Activated gamma-delta T cell (primary cell): ENCODE results near the gene TSFM.

Experiments
- DNase-seq: peaks from one replicate; lab custom pipeline; 2025; lab: John Stamatoyannopoulos, UW

TSFM gene

DNA sequence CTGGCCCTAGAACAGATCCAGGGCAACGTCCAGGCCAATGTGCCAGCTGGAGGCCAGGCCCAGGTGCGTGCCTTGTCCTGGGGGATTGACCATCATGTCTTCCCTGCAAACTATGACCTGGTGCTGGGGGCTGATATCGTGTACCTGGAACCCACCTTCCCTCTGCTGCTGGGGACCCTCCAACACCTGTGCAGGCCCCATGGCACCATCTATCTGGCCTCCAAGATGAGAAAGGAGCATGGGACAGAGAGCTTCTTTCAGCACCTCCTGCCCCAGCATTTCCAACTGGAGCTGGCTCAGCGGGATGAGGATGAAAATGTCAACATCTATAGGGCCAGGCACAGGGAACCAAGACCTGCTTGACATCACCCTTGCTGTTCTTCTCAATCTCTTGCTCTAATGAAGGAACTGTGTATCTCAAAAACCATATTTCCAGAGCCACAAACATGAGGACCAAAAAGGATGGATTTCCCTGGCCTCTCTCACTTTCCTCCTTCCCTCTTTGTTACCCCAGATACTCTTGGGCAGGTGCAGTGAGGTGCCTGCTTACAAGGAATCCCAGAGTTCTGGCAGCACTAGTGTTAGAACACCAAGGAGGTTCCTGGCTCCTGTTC is 2.2 kb upstream of the TSFM start:
- DNase-seq: no peak

DNA sequence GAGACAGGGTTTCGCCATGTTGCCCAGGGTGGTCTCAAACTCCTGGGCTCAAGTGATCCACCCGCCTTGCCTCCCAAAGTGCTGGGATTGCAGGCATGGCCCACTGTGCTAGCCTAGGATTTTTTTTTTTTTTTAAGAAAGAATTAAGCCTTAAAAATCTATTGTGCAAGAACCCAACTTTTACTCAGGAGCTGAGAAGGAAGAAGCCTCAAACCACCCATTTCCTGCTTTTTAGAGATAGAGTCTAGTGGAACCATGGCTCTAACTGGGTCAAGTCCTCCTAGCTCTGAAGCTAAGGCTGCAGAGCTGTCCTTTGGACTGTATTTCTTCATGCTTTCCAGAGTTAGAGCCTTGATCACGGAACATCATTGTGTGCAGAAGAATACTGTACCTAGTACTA is 1.3 kb upstream of the TSFM start:
- DNase-seq: no peak

DNA sequence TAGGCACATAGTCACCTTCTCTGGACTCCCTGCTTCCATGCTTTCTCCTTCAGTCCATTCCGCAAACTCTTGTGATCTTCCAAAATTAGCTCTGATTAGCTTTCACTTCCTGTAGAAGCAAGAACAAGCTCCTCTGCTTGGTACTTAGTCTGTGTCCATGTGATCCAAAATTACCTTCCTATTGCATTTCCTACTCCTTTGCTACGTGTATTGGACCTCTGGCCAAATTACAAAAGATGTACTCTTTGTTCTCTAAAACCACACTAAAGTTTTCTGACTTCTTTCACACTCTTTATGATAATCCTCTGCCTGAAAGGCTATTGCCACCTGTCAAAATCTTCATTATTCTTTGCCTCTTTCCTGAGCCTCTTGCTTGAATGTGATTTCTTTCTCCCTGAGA is 786 bp upstream of the TSFM start:
- no peak for DNase-seq

DNA sequence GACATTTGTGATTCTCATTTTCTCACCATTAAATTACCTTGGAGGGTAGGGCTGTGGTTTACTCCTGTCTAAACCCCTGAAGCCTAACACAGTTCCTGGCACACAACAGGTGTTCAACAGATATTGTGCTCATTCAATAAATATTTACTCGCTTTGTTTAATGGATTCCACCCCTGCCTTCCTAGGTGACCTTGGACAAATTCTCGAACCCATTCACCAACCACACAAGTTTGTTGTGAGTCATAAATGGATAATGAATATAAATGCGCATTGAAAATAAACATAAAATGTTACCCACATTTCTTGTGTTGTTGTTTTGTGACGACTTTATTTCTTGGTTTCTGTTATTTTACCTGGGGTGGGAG is 362 bp upstream of the TSFM start:
- no peak for DNase-seq

DNA sequence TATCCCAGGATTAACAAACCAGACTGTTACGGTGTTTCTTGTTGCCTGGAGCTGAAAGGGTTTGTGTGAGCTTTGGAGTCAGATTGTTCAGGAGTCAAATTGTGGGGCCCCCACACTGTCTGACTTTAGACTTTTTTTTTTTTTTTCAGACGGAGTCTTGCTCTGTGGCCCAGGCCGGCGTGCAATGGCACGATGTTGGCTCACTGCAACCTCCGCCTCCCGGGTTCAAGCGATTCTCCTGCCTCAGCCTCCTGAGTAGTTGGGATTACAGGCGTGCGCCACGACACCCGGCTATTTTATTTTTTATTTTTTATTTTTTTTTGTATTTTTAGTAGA is 847 bp downstream of the TSFM start:
- DNase-seq: no peak

DNA sequence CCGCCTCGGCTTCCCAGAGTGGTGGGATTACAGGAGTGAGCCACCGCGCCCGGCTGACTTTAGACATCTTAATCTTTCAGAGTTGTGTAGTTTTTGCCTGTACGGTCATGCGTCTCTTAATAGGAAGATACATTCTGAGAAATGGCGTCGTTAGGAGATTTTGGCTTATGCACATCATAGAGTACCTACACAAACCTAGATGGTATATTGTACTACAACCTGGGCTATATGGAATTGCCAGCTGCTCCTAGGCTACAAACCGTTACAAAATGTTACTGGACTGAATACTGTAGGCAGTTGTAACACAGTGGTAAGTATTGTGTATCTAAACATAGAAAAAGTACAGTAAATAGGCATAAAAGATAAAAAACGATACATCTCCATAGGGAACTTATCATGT is 1.3 kb downstream of the TSFM start:
- DNase-seq: no peak

DNA sequence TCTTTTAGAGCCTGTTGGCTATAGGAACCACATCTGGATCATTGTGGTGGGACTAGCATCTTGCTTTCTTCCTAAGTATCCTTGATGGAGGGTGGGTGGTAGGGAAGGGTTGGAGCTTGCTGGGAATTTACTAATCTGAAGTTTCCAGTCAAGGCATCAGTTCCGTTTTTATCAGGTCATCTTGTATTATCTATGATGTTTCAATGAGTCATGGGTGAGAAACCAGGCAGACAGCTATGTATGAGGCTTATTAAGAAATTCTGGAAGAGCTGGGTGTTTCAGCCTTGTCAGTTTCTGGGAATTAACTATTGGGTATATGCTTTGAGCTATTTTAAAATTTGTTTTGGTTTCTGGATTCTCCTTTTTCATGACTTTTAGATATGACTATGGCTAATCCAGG is 11.3 kb downstream of the TSFM start:
- no peak for DNase-seq

DNA sequence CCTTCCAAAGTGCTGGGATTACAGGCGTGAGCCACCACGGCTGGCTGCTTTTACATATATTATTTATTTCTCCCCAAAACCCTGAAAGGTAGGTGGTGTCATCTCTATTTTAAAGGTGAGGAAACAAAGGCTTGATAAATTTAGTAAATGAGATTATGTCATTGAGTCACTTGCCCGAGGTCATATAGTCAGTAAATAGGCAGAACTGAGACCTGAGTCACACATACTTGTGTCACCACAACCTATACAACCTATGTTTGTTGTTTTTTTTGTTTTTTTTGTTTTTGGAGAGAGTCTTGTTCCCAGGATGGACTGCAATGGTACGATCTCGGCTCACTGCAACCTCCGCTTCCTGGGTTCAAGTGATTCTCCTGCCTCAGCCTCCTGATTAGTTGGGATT is 12.8 kb downstream of the TSFM start:
- DNase-seq: no peak

DNA sequence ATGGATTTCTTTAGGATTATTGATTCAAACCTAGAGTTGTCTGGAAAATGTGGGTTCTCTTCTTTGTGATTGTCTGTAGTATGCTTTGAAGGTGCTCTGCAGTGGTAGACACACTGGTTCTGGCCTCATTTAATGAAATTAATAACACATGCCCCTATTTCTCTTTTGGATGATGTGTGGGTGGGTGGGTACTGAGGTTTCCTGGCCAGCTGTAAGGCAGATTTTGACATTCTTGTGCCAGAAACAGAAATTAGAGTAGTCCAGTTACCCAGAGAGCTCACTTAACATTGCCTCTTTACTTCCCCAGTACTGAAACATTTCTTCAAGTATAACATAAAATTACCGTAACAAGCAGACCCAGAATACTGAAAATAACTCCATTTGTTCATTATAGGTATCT is 14.4 kb downstream of the TSFM start:
- DNase-seq: no peak

DNA sequence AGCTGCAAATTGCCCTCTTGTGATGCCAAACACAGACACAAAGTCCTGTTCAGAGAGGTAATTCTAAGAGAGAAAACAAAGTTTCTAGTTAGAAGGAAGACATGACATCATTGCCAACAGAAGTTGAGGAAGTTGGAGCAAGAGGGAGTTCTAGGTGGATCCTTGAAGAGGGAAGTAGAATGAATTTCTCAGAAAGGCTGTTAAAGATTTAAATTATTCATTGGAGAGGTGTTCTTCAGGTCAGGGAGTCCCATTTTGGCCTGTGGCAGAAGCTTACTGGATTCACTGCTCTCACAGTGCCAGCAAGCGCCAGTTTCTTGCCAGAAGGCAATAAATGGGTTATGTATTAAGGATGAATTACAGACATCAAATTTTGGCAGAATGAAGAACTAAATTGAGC is 15.3 kb downstream of the TSFM start:
- DNase-seq: no peak

DNA sequence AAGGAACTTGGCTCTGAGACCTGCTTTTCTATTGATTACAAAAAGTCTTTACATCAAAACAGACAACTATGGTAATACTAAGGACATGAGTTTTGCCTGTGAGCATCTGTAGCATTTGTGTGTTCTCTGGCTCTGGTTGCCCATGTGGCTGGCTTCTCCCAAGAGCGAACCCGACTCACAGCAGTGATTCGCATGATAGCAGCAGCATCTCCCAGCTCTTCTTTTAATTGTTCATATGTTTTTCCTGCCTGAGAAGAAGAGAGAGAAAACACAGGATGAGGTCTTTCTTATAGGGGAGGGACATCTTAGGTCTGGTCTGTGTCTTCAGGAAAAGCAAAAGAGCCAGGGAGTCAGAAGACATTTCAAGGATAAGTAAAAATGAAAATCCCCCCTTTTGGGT is 18.4 kb downstream of the TSFM start:
- DNase-seq: no peak

DNA sequence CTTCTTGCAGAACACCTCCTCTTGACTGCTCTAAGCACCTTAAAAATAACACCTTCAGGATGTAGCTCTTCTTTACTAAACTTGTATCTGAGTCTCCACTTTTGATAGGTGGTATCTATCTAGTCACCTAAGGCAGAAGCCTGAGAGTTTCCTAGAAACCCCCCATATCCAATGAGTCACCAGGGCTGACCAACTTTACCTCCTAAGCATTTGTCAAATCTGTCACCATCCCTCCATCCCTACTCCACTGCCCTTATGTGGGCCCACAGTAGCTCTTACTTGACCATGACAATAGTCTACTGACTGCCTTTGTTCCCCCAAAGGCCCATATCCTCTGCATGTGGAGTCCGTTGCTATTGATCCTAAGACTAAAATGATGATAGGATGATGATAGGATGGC is 20.0 kb downstream of the TSFM start:
- no peak for DNase-seq

DNA sequence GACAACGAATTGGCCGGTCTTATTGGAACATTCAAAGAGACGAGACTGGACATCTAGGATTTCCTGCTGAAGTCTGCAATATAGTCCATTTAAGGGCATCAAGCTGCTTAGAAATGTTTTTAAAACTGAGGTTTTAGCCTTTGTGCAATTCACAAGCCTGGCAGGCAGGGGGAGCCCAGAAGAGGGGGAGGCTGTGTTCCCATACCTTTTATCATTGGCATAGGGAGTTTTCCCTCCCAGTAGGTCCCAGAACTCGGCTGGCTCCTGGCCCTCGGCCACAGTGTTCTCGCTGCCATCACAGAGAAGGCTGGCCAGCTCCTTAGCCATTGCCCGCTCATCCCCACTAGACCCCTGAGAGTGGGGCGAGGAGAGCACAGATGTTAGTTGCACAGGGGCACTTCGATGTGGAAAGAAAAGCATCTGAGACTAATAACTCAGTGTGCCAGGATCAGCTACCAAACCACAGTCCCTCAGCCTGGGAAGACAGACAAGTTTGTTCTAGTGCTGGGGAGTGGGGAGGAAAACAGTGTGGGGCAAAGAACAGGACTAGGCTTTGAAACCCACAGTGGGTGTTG is 20.8 kb downstream of the TSFM start:
- DNase-seq: no peak

DNA sequence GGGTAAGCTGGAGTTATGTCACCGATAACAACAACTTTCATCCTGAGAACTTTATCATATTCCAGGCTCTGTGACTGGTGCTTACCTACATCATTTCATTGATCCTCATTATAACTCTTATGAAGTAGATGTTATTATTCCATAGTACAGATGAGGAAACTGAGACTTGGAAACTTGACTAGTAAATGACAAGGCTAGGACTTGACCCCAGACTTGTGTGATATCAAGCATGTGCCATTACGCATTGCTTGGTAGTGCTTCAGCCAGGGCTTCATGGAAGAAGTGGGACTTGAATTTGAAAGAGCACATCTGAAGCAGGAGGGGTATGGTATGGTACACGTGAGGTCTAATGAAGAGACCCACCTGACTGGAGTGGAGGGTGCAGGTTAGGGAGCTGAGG is 24.1 kb downstream of the TSFM start:
- DNase-seq: no peak

DNA sequence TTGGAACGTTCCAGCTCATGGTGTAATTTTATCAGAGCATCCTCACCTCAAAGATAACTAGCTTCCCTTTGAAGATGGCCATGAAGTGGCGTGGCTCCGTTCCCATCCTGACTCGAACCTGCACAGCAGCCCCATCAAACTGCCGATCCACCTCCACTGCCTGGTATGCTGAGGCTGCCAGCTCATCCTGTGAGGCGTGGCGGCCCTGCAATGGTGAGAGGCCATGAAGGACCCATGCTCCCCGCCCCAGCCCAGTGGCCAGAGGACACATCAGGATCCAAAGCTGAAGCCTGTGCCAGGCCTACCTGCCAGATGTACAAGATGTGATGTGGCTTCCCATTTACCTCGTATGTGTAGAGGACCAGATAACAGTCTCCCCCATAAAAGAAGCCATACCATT is 24.7 kb downstream of the TSFM start:
- DNase-seq: no peak

DNA sequence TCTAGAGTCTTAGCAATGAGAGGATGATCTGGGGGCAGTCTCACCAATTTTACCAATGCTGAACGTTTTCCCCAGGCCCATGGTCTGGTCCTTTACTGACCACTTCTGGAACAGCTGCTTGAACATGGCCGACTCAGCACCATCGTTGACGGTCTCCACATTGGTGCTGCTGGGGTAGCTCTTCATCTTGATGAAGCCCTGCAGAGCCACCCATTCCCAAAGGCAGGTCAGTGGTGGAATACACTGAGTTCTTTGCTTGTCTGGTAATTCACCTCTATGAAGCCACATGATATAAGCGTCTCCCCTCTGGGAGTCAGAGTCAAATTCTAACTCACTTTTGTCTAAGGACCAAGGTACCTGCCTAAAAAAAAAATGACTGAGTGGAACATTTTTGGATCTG is 25.8 kb downstream of the TSFM start:
- DNase-seq: no peak

DNA sequence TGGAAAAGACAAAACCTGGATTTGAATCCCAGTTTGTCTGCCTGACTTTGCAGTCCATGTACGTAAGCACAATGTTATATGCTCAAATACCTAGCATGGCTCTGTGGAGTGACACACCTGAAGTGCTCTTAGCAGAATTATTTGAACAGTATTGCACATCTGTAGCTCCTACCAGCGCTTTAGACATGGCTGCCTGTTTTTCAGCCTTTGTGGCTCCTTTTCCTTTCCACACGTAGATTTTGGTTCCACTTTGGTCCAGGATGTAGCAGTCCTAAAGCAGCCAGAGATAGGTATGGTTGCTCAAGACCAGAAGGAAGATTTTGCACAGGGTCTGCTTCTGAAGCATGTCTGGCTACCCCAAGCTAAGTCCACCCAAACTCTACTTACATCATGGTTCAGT is 26.8 kb downstream of the TSFM start:
- DNase-seq: no peak

DNA sequence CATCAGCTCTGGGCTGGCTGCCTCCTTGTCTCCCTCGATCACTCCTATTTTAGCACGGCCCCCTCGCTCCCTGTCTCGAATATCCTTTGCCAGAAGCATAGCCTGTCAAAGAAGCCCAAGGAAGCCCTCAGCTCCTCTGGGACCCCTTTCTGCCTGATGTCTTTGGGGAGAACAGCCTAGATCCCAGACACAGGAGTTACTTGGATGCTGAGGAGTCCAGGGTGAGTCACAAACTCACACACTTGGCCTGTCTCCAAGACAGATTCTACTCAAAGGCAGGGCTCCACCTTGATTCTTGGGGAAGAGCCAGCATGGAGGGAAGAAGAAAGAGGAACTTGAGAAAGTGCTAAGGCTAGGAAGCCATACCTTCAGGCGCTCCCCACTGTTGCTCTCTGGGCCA is 27.9 kb downstream of the TSFM start:
- DNase-seq: no peak

DNA sequence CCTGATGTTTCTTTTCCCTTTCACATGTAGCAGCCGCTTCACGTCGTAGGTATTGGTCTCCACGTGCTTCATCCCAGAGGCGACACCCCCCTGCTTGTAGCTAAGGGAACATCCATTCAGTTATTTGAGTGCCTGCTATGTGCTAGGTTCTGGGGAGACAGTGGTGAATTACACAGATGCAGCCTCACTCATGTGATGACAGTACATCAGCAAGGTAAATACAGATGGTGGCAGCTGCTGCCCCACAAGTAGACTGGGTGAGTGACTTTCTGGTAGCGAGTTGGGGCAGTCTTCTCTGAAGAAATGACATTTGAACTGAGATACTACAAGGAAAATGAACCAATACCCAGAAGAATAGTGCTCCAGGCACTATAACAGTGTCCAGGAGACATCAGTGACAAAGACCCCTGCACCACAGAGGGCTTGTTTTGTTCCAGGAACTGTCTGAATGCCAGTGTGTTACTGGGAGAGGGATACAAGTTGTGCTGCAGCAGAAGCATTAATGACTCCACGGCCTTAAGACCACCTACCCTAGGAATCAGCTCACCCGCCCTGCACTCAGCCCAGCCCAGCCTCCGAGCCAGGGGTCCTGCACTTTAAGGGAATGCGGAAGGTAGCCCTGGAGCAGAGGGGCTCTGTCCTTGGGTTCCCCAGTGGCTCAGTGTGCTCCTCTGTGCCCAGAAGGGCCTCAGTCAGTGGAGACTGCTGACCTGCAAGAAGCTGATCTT is 28.6 kb downstream of the TSFM start:
- DNase-seq: no peak

DNA sequence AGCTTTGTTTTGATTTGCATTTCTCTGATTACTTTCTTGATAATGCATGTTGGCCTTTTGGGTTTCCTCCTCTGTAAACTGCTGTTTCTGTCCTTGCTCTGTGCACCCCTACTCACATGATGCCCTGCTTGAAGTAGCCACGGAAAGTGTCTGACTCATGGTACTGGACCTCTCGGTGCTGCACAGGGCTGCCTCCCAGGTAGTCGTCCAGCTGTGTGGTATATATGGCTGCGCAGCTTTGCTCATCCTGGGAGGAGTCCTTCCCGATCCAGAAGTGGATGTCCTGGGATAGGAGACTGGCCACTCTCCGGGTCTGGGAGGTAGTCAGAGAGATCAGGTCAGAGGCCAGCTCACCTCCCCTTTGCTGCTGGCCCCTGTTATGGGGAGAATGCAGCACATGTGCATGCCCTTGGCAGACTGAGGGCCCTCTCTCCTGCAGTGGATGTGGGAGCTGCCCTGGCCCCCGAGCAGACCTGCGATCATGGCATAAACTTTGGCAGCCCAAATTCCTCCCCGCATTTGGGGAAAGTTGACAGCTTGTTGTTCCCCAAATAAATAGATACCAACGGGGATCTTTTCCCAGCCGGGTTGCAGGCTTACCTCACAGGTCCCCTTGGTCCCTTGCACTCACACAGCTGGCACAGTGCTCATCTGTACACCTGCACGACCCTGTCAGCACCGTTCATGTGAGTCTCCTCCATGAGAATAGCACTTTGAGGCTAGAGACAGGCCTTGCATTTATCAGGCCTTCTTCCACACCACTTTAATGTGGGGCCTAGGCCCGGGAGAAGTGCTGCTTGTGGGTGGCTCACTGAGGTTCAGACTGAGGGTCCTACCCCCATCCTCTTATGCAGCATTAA is 30.8 kb downstream of the TSFM start:
- no peak for DNase-seq

DNA sequence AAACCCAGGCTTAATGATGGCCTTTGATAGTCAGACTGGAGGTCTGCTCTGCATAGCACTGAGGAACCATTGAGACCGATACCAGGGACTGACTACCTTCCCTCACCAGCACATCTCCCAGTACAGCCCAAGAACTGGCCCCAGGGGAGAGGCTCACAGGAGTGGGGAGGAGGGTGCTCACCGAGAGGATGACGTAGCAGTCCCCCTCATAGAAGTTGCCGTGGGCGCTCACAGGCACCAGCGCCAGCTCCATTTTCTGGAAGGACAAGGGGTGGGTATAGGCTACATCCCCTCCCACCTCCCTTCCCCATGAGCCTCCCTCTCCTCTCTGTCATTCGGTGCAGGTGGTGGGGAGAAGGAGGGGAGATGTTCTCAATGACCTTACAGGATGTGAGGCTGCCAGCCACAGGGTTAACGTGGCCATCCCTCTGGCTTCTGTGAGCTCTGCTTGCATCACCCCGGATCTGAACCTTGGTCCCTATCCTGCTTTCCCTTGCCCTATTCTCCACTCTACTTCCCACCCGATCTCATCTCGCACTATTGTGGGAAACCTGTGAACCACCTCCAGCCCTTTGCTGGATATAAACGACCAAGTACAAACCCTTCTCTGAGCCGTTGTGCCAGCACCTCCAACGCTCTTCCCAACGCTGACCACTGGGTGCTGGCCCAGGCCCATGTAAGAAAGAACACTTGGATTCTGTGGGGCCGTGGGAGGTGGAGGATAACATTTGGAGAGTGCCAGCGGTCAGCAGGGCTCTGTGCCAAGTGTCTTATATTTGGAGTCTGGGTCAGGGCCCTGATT is 31.6 kb downstream of the TSFM start:
- no peak for DNase-seq
